Measurements from ENCODE around the gene CYTH1. TPM values are rescaled to one million over a fixed set of nuclear protein-coding genes. Genes with fewer than 3 reads are reported as not detected.
A peak's percentile ranks its signal among the peaks of the same experiment; 100 is the strongest.

CYTH1 gene
- total RNA-seq, 1 donor from 2014 or later, result 25.0 TPM

DNA sequence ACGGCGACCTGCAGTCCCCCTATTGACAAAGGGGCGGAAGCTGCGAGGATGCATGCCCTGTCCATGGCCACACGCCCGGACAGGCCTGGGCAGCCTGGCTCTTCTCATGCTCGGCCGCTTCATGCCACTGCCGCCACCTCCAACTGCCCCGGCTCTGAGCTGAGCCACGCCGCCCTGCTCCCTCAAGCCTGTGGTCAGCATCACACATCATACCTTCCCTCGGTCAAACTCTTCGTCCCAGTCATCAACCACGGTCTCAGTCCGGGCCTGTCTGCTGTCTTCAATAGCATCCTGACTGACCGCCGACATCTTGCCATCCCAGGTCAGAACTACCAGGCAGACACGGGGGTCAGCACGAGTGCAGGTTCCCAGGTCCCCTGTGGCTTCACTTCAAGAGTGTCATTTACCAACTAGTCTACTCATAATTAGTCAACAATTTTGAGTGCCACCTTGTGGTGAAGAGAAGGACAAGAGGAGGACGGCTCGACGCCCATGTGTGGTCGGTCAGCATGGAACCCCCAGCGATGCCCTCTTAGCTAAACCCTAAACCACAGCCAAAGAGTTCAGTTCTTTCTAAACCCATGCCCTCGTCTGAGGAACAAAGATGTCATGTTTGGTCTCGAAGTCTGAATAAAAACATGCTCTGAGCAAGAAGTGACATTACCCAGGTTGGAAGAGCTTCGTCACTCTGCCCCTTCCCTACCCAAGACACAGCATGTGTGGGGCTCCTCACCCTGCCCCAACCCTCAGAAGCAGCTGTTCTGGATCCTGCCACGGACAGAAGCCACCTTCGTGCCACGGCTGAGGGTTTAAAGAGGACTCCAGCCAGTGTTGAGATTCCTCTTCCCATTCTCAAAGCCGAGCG is 16.9 kb upstream of the CYTH1 start:
- Histone ChIP-seq H3K27me3 (ENCODE audit: insufficient read depth, low read length) (no peaks in the 10 kb centered on the region), H3K9me3 (ENCODE audit: insufficient read depth, low read depth, low read length) (no peaks in the 10 kb centered on the region), H4K20me1 (ENCODE audit: insufficient read depth, low read length) (peaks cover 35% of the 10 kb centered on the region), H3K4me2 (ENCODE audit: low read length) (no peak overlapping the region), H3K9ac (ENCODE audit: low read length) (no peak overlapping the region), H3K4me1 (ENCODE audit: insufficient read depth, low read length) (no peaks in the 10 kb centered on the region), H3K79me2 (ENCODE audit: insufficient read depth, low read length) (peaks cover 27% of the 10 kb centered on the region), H2AFZ (ENCODE audit: low read depth, low read length) (no peak overlapping the region), H3K27ac (ENCODE audit: low read depth, low read length) (no peak overlapping the region), H3K4me3 (ENCODE audit: insufficient read depth, low read depth, low read length) (no peak overlapping the region), H3K36me3 (ENCODE audit: insufficient read depth, low read length) (peaks cover 55% of the 10 kb centered on the region)
- TF ChIP-seq, protein P1, sequence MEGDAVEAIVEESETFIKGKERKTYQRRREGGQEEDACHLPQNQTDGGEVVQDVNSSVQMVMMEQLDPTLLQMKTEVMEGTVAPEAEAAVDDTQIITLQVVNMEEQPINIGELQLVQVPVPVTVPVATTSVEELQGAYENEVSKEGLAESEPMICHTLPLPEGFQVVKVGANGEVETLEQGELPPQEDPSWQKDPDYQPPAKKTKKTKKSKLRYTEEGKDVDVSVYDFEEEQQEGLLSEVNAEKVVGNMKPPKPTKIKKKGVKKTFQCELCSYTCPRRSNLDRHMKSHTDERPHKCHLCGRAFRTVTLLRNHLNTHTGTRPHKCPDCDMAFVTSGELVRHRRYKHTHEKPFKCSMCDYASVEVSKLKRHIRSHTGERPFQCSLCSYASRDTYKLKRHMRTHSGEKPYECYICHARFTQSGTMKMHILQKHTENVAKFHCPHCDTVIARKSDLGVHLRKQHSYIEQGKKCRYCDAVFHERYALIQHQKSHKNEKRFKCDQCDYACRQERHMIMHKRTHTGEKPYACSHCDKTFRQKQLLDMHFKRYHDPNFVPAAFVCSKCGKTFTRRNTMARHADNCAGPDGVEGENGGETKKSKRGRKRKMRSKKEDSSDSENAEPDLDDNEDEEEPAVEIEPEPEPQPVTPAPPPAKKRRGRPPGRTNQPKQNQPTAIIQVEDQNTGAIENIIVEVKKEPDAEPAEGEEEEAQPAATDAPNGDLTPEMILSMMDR (IDR thresholded peaks at IDR 0.05; ENCODE audit: insufficient read depth, low read depth, low read length), result peak; percentile 35
- no peak for TF ChIP-seq EZH2 (IDR thresholded peaks at IDR 0.05; ENCODE audit: insufficient read depth, low read length)
- H3K36me3 Mint-ChIP-seq (ENCODE audit: low read depth, unreplicated experiment), result peaks cover 34% of the 10 kb centered on the region
- FAIRE-seq, result no peak
- peaks cover 10% of the 10 kb centered on the region for H3K4me1 Mint-ChIP-seq (ENCODE audit: low read depth, unreplicated experiment)
- H3K9me3 Mint-ChIP-seq (ENCODE audit: unreplicated experiment), result no peaks in the 10 kb centered on the region
- DNase-seq (ENCODE audit: low read depth), result peak; percentile 38
- peak overlapping the region; percentile 14 for H3K27ac Mint-ChIP-seq (ENCODE audit: unreplicated experiment)
- no peak overlapping the region for H3K4me3 Mint-ChIP-seq (ENCODE audit: unreplicated experiment)
- no peaks in the 10 kb centered on the region for H3K27me3 Mint-ChIP-seq (ENCODE audit: low read depth, unreplicated experiment)

DNA sequence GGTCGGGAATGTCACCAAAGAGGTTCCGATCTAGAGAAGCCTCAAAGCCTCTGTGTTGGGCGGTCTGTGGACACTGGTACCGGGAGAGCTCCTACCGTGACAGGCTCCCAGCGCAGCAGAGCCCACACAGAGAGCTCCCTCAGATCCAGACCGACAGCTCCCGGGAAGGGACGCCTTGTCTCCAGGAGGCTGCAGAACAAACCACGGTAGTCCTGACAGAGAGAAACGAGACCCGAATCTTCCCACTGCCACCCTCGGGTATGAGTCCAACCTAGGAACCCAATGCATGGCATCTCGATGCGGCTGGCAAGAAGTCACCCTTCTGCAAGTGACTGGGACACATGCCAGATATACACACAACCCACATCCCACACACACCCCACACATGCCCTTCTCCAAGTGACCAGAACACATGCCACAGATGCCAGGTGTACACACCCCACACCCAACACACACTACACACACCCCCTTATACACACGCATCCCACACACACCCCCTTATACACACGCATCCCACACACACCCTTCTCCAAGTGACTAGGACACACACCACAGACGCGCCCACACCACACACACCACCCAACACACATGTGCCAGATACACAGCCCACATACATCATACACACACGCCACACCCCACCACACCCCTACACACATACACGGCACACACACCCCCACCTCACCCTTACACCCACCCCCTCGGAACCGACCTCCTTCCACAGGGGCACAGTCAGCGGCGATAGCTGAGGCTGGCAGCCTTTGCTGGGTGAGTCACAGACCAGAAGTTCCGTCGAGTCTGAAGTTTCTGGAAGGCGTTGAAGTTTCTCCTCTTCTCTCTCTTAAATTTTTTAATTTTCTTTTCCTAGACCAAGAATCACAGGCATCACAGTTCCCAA is 15.9 kb upstream of the CYTH1 start:
- FAIRE-seq (no peak), DNase-seq (ENCODE audit: low read depth) (peak; percentile 39)
- Histone ChIP-seq H3K4me3 (ENCODE audit: insufficient read depth, low read depth, low read length) (no peak overlapping the region), H3K27ac (ENCODE audit: low read depth, low read length) (no peak overlapping the region), H2AFZ (ENCODE audit: low read depth, low read length) (no peak overlapping the region), H3K36me3 (ENCODE audit: insufficient read depth, low read length) (peaks cover 56% of the 10 kb centered on the region), H3K4me2 (ENCODE audit: low read length) (no peak overlapping the region), H4K20me1 (ENCODE audit: insufficient read depth, low read length) (peaks cover 35% of the 10 kb centered on the region), H3K79me2 (ENCODE audit: insufficient read depth, low read length) (peaks cover 19% of the 10 kb centered on the region), H3K4me1 (ENCODE audit: insufficient read depth, low read length) (no peaks in the 10 kb centered on the region), H3K9ac (ENCODE audit: low read length) (no peak overlapping the region), H3K27me3 (ENCODE audit: insufficient read depth, low read length) (no peaks in the 10 kb centered on the region), H3K9me3 (ENCODE audit: insufficient read depth, low read depth, low read length) (no peaks in the 10 kb centered on the region)
- no peaks in the 10 kb centered on the region for H3K9me3 Mint-ChIP-seq (ENCODE audit: unreplicated experiment)
- peaks cover 40% of the 10 kb centered on the region for H3K36me3 Mint-ChIP-seq (ENCODE audit: low read depth, unreplicated experiment)
- H3K4me3 Mint-ChIP-seq (ENCODE audit: unreplicated experiment), result no peak overlapping the region
- no peak overlapping the region for H3K27ac Mint-ChIP-seq (ENCODE audit: unreplicated experiment)
- no peaks in the 10 kb centered on the region for H3K27me3 Mint-ChIP-seq (ENCODE audit: low read depth, unreplicated experiment)
- no peak for TF ChIP-seq EZH2 (IDR thresholded peaks at IDR 0.05; ENCODE audit: insufficient read depth, low read length)
- TF ChIP-seq, protein P1 (IDR thresholded peaks at IDR 0.05; ENCODE audit: insufficient read depth, low read depth, low read length), result no peak
- H3K4me1 Mint-ChIP-seq (ENCODE audit: low read depth, unreplicated experiment), result peaks cover 10% of the 10 kb centered on the region

All from astrocyte (in vitro differentiated cells and primary cell).